ENCODE data around the gene WDR44. TPM values are rescaled to one million over a fixed set of nuclear protein-coding genes. Genes with fewer than 3 reads are reported as not detected.

Gene WDR44
- total and polyA plus RNA-seq, 2 donors (not counting 1 experiment from before 2014, with no cell fraction given) = 4.1 to 24.4 TPM

DNA sequence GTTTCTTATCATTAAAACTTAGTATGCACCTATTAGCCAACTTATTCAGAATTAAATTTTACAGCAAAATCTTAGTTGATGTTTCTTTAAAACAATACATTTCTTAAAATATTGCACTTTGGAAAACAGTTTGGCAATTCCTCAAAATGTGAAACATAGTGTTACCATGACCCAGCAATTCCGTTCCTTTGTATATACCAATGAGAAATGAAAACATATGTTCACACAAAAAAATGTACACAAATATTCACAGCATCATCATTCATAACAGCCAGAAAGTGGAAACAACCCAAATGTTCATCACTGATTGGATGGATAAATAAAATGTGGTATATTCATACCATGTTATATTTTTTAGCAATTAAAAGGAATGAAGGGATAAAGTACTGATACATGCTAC lies 50.2 kb downstream of the WDR44 start:
- intact Hi-C loops (cut with micrococcal nuclease) = no loop called here
- Histone ChIP-seq H3K4me2 (replicated peaks; ENCODE audit: low read depth, low read length, poor library complexity, severe bottlenecking) (no peak overlapping the region), H3K27ac (ENCODE audit: low read length in 2 of 2) (no peak overlapping the region), H3K4me3 (ENCODE audit: control extremely low read depth in 1 of 5, extremely low read depth in 1 of 5, insufficient read depth in 1 of 5, low read depth in 2 of 5, low read length in 4 of 5) (no peak overlapping the region), H3K9ac (ENCODE audit: low read length) (no peak overlapping the region), H3K9me3 (ENCODE audit: control extremely low read depth in 1 of 3, control insufficient read depth in 2 of 3, insufficient read depth in 1 of 3, low read length in 2 of 3) (peaks cover 0 to 5% (median 0%) of the 10 kb centered on the region in 3 donors), H2AFZ (ENCODE audit: insufficient read depth, low read depth, low read length, poor library complexity, severe bottlenecking) (no peak overlapping the region), H3K27me3 (replicated peaks in 1 of 4; ENCODE audit: control extremely low read depth in 1 of 4, control insufficient read depth in 3 of 4, insufficient read depth in 4 of 4, low read length in 3 of 4) (no peaks in the 10 kb centered on the region), H3K4me1 (ENCODE audit: control insufficient read depth in 2 of 2, insufficient read depth in 2 of 2, low read length in 2 of 2) (no peaks in the 10 kb centered on the region), H4K20me1 (ENCODE audit: control insufficient read depth, insufficient read depth, low read length, poor library complexity, severe bottlenecking) (no peaks in the 10 kb centered on the region), H3K36me3 (replicated peaks in 1 of 2; ENCODE audit: control extremely low read depth in 1 of 2, control insufficient read depth in 1 of 2, extremely low read depth in 1 of 2, insufficient read depth in 2 of 2, low read length in 1 of 2) (peaks cover 0 to 22% of the 10 kb centered on the region in 2 experiments), H3K79me2 (ENCODE audit: control insufficient read depth, insufficient read depth, low read length) (no peaks in the 10 kb centered on the region)
- ATAC-seq (ENCODE audit: low read depth) = no peak
- ChIA-PET CTCF (no interaction called here), POLR2A (no interaction called here)
- Mint-ChIP-seq H3K9me3 (ENCODE audit: insufficient read depth) (no peaks in the 10 kb centered on the region), H3K4me3 (no peak overlapping the region), H3K27ac (no peak overlapping the region), H3K27me3 (no peaks in the 10 kb centered on the region), H3K4me1 (no peaks in the 10 kb centered on the region)
- no CpG with 5 or more reads among the region's 1 CpG for WGBS (ENCODE audit: insufficient coverage)
- no peak for DNase-seq
- TF ChIP-seq, protein P1, sequence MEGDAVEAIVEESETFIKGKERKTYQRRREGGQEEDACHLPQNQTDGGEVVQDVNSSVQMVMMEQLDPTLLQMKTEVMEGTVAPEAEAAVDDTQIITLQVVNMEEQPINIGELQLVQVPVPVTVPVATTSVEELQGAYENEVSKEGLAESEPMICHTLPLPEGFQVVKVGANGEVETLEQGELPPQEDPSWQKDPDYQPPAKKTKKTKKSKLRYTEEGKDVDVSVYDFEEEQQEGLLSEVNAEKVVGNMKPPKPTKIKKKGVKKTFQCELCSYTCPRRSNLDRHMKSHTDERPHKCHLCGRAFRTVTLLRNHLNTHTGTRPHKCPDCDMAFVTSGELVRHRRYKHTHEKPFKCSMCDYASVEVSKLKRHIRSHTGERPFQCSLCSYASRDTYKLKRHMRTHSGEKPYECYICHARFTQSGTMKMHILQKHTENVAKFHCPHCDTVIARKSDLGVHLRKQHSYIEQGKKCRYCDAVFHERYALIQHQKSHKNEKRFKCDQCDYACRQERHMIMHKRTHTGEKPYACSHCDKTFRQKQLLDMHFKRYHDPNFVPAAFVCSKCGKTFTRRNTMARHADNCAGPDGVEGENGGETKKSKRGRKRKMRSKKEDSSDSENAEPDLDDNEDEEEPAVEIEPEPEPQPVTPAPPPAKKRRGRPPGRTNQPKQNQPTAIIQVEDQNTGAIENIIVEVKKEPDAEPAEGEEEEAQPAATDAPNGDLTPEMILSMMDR (IDR thresholded peaks at IDR 0.05) = no peak
- TF ChIP-seq EZH2 (IDR thresholded peaks at IDR 0.05; ENCODE audit: borderline replicate concordance, insufficient read depth, low read depth, low read length, poor library complexity, severe bottlenecking) = no peak

DNA sequence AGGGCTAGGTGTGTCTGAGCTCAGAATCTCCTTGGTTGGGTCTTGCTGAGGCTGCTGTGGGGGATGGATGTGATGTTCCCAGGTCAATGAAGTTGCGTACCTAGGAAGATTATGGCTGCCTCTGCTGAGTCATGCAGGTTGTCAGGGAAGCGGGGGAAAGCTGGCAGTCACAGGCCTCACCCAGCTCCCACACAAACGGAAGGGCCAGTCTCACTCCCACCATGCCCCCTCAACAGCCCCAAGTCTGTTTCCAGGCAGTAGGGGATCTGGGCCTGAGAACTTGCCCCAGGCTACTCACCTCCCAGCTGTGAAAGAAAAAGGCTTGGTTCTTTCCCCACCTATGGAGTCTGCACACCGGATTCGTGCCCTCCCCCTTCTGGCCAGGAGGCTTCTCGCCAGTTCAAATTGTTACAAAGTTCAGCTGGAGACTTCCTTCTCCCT lies 72.9 kb downstream of the WDR44 start:
- Histone ChIP-seq H3K9me3 (ENCODE audit: control extremely low read depth in 1 of 3, control insufficient read depth in 2 of 3, insufficient read depth in 1 of 3, low read length in 2 of 3) (no peaks in the 10 kb centered on the region), H3K79me2 (ENCODE audit: control insufficient read depth, insufficient read depth, low read length) (no peaks in the 10 kb centered on the region), H3K4me2 (replicated peaks; ENCODE audit: low read depth, low read length, poor library complexity, severe bottlenecking) (no peak overlapping the region), H3K36me3 (replicated peaks in 1 of 2; ENCODE audit: control extremely low read depth in 1 of 2, control insufficient read depth in 1 of 2, extremely low read depth in 1 of 2, insufficient read depth in 2 of 2, low read length in 1 of 2) (peaks cover 0 to 8% of the 10 kb centered on the region in 2 experiments), H3K4me3 (ENCODE audit: control extremely low read depth in 1 of 5, extremely low read depth in 1 of 5, insufficient read depth in 1 of 5, low read depth in 2 of 5, low read length in 4 of 5) (no peak overlapping the region), H4K20me1 (ENCODE audit: control insufficient read depth, insufficient read depth, low read length, poor library complexity, severe bottlenecking) (no peaks in the 10 kb centered on the region), H3K27ac (ENCODE audit: low read length in 2 of 2) (no peak overlapping the region), H3K4me1 (ENCODE audit: control insufficient read depth in 2 of 2, insufficient read depth in 2 of 2, low read length in 2 of 2) (no peaks in the 10 kb centered on the region), H3K9ac (ENCODE audit: low read length) (no peak overlapping the region), H2AFZ (ENCODE audit: insufficient read depth, low read depth, low read length, poor library complexity, severe bottlenecking) (no peak overlapping the region), H3K27me3 (replicated peaks in 1 of 4; ENCODE audit: control extremely low read depth in 1 of 4, control insufficient read depth in 3 of 4, insufficient read depth in 4 of 4, low read length in 3 of 4) (no peaks in the 10 kb centered on the region)
- no peaks in the 10 kb centered on the region for H3K27me3 Mint-ChIP-seq
- no peak for DNase-seq
- ChIA-PET POLR2A (no interaction called here), CTCF (no interaction called here)
- WGBS (ENCODE audit: insufficient coverage) = 96% methylated on average over 4 of the region's 6 CpGs
- H3K9me3 Mint-ChIP-seq (ENCODE audit: insufficient read depth) = no peaks in the 10 kb centered on the region
- no peak for TF ChIP-seq EZH2 (IDR thresholded peaks at IDR 0.05; ENCODE audit: borderline replicate concordance, insufficient read depth, low read depth, low read length, poor library complexity, severe bottlenecking)
- TF ChIP-seq, protein P1 (IDR thresholded peaks at IDR 0.05) = no peak
- no peak overlapping the region for H3K4me3 Mint-ChIP-seq
- H3K27ac Mint-ChIP-seq = no peak overlapping the region
- H3K4me1 Mint-ChIP-seq = peaks cover 6% of the 10 kb centered on the region
- intact Hi-C loops (cut with micrococcal nuclease) = no loop called here
- no peak for ATAC-seq (ENCODE audit: low read depth)
